GM12801 (cell line): Measurements from ENCODE around the gene UROS.

Experiments
- CTCF ChIP-seq: IDR thresholded peaks from one replicate; pipeline ENCODE4 v1.5.1; 2011; ENCODE audit warnings: control low read depth; ENCODE audit not compliant: insufficient read length; ENCODE audit errors: extremely low read depth

Gene UROS

GRCh38 chr10:125799451-125800182, 23.4 kb downstream of the UROS start:
- no peak for TF ChIP-seq CTCF

GRCh38 chr10:125797994-125798662, 24.9 kb downstream of the UROS start:
- no peak for TF ChIP-seq CTCF

DNA sequence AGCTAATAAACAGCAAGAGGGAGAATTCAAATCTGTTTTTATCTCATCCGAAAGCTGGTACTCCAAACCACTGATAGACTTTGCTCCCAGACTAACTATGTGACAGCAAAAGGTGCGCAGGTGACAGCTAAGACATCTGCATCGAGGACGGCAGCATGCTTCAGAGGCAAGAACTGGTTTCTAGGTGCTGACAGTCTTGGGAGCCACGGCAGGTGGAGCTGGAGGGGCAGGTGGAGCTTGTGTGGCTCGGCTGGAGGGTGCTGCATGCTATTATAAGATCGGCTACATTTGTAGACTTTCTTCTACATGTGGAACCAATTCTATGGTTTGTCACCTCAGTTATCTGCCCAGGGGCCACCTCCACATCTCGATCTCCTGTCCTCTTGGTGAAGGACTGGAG, 25.6 kb downstream of the UROS start:
- no peak for TF ChIP-seq CTCF

GRCh38 chr10:125795637-125796190, 27.3 kb downstream of the UROS start:
- TF ChIP-seq CTCF, result no peak

- no peak for TF ChIP-seq CTCF
These were observed 27.9 kb downstream of the UROS start for GRCh38 chr10:125795128-125795527.

DNA sequence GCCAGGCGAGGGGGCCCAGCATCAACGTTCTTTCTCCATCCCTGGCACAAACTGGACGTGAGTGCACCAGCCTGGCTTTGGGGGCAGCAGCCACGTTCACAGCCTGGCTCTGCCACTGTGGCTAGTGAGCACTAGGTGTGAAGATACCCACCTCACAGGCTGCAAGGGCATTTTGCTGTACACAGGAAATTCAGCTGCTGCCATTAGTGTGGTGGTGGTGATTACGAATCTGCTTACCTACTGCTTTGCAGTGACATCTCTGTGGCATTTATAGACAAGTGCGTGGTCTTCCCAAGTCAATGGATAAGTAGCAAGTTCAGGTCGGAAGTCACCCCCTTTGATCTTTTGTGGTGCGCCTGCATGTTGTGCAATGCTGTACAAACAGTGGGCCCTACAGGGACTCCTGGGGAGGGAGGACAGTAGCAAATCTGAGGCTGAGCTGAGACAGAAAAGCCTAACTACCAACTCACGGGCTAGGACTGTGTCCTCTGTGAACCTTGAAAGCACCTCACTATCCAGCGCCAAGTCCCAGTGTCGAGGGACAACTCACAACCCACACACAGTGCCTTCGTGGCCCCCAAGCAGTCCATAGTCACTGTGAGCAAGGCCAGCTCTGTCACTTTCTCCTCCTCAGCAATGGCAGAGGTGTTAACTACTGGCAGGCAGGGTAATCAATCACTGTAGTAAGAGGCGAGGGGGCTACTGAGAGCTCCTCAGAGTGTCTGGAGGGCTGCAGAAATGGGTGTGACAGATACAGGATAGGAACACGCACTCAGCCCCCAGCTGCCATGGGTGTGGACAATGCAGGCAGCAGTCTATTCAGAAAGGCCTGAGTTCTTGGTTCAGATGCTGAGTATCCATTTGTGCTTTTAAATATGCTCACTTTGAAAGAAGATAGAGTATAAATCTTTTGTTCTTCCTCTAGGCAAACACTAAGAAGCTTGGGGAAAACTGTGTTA, 30.4 kb downstream of the UROS start:
- TF ChIP-seq CTCF, result no peak
